Subcutaneous adipose tissue (tissue), 4 donors: Measurements from ENCODE around the gene TMEM39B. TPM values are rescaled to one million over a fixed set of nuclear protein-coding genes. Genes with fewer than 3 reads are reported as not detected.

ENCODE experiments used
- CTCF ChIP-seq: fragments of 450-650 bp; IDR thresholded peaks from one replicate; pipeline ENCODE4 v1.5.1; 2016; ENCODE audit warnings: low read depth, mild to moderate bottlenecking, control low read depth, antibody characterized with exemption, moderate library complexity
- total RNA-seq, 4 donors: library from RNA; depleted of rRNA; stranded (reverse); fragments of >200 nt; gene quantifications; one replicate each; pipeline ENCODE4 v1.1.0, GENCODE V29; 2016

The TMEM39B gene
- total RNA-seq, 4 donors from 2014 or later: 1.8 to 6.8 (median 4.7) TPM

- TF ChIP-seq CTCF: no peak
These were observed 32.0 kb upstream of the TMEM39B start for GRCh38 chr1:32040711-32041110.

- TF ChIP-seq CTCF: no peak
These were observed 30.4 kb upstream of the TMEM39B start for GRCh38 chr1:32042330-32042729.

- no peak for TF ChIP-seq CTCF
These were observed 28.5 kb upstream of the TMEM39B start for GRCh38 chr1:32044234-32044633.

GRCh38 chr1:32045772-32046171, 27.0 kb upstream of the TMEM39B start:
- TF ChIP-seq CTCF: no peak

GRCh38 chr1:32047701-32048100, 25.0 kb upstream of the TMEM39B start:
- no peak for TF ChIP-seq CTCF

GRCh38 chr1:32048440-32048839, 24.3 kb upstream of the TMEM39B start:
- no peak for TF ChIP-seq CTCF

- TF ChIP-seq CTCF: no peak
These were observed 21.0 kb upstream of the TMEM39B start for GRCh38 chr1:32051706-32052105.
